Stimulated activated CD8-positive, alpha-beta memory T cell treated with anti-CD3 and anti-CD28 coated beads, Interleukin-4, amount 100 ng/mL, for 4 hours (primary cell): ENCODE data around the gene SPPL2A.

Source experiments
- DNase-seq, 2 donors: peaks; one replicate each; pipeline ENCODE4 v3.0.0-alpha.2; 2020; ENCODE audit warnings: low read depth in 2 of 2, low spot score in 1 of 2

Gene SPPL2A

GRCh38 chr15:50687302-50687902 lies 78.1 kb downstream of the SPPL2A start:
- DNase-seq, result no peak

- DNase-seq, result peak; percentile 75 to 78
These were observed 78.8 kb downstream of the SPPL2A start, which contains the start of gene TRPM7 for GRCh38 chr15:50686469-50687301. TRPM7 (minus strand) TSS chr15:50686797; CDS start chr15:50686533, 264 bp downstream.

GRCh38 chr15:50685976-50686468 lies 79.5 kb downstream of the SPPL2A start:
- DNase-seq, result peak; percentile 37 to 61

GRCh38 chr15:50685191-50685975 lies 80.1 kb downstream of the SPPL2A start:
- no peak for DNase-seq

- no peak for DNase-seq
These were observed 84.0 kb downstream of the SPPL2A start for GRCh38 chr15:50681467-50681866.

- no peak for DNase-seq
These were observed 88.6 kb downstream of the SPPL2A start for GRCh38 chr15:50676799-50677483.

DNA sequence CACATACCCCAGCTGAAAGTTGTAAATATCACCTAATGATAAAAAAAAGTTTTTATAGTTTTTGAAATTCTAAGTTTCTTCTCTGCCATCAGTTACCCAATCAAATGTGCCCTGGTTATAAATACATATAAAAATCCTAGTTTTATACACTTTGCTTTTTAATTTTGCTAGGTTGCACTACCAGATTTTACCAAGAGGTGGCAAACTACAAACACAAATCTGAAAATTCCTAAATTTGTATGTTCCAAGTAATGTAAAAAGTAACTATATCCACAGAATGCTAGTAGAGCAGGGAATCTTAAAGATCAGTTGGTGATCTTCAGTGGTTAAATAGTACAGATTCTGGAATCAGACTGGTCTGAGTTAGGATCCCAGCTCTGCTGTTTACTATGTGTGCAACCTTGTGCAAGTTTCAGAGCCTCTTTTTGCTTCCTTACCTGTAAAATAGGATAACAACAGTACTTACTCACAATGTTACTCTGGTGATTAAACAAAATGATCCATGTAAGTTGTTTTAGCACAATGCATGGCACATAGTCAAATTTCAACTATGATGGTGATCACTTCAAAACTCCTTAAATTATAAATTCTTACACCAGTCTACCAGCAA lies 89.9 kb downstream of the SPPL2A start:
- DNase-seq, result no peak

DNA sequence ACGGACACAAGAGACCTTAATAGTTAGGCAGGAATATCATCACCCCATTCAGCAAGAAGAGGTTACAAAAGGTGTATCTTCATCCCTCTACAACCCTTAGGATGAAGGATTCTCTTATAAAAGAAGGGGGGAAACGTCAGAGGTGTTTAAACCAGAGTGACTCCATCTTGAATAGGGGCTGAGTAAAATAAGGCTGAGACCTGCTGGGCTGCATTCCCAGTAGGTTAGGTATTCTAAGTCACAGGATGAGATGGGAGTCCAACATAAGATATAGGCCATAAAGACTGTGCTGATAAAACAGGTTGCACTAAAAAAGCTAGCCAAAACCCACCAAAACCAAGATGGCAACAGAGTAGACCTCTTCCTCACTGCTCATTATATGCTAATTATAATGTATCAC lies 95.4 kb downstream of the SPPL2A start:
- no peak for DNase-seq

- no peak for DNase-seq
These were observed 95.9 kb downstream of the SPPL2A start for GRCh38 chr15:50669611-50670010.

DNA sequence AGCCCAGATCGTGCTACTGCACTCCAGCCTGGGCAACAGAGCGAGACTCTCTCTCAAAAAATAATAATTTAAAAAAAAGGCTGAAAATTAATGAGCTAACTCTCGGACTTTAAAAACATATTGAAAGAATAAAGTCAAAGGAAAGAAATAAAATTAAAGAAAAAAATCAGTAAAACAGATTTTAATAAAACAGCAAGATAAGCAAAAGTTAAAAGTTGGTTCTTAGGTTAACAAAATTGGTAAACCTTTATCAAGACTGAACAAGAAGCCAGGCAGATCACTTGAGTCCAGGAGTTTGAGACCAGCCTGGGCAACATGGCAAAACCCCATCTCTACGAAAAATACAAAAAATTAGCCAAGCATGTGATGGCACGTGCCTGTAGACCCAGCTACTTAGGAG lies 99.6 kb downstream of the SPPL2A start:
- no peak for DNase-seq

DNA sequence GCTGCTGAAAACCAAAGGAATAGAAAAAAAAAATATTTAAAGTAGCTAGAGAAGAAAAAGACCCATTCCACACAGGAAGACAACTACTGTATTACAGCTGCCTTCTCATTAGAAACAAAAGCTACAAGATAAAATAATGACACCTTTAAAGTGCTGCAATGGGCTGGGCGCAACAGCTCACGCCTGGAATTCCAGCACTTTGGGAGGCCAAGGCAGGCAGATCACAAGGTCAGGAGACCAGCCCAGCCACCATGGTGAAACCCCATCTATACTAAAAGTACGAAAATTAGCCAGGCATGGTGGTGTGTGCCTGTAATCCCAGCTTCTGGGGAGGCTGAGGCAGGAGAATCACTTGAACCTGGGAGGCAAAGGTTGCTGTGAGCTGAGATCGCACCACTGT lies 110.0 kb downstream of the SPPL2A start:
- no peak for DNase-seq

DNA sequence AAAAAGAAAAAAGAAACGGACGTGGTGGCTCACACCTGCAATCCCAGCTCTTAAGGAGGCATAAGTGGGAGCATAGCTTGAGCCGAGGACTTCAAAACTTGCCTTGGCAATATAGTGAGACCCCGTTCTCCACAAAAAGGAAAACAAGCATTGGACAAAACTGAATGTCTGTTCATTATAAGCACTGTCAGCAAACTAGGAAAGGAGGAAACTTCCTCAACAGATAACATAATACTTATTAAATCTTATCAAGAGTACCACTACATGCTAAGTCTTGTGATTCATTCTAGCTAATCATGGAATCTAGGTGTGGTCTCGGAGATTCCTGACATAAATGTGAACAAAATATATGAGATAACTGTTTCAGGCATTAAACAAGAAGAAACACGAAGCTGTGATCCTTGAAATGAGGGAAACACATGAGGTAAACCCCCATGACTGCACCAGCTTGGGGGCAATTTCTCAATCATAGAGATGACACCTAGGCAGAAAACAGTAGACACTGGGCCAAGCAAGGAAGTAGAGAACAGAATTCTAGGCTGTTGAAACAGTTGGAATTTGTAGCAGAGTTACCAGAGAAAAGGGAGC lies 112.3 kb downstream of the SPPL2A start:
- DNase-seq, result no peak

- DNase-seq, result no peak
These were observed 112.8 kb downstream of the SPPL2A start for GRCh38 chr15:50652671-50653070.
